Measurements from ENCODE around the gene RUBCN.

DNA sequence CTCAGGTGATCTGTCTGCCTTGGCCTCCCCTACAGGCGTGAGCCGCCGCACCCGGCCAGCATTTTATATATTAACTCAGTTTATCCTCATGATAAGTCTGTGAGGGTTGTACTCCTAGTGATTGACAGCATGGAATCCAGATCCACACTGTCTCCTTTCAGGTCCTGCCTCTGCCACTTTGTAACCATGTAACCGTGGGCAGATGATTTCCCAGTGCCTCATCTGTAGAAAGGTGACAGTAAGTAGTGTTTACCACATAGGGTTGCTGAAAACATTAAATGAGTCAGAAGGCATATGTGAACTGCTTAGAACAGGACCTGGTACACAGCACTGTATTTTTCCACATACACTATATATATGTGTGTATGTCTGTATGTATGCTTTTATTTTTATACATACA, 15.4 kb upstream of the RUBCN start:
- TF ChIP-seq, protein P1, sequence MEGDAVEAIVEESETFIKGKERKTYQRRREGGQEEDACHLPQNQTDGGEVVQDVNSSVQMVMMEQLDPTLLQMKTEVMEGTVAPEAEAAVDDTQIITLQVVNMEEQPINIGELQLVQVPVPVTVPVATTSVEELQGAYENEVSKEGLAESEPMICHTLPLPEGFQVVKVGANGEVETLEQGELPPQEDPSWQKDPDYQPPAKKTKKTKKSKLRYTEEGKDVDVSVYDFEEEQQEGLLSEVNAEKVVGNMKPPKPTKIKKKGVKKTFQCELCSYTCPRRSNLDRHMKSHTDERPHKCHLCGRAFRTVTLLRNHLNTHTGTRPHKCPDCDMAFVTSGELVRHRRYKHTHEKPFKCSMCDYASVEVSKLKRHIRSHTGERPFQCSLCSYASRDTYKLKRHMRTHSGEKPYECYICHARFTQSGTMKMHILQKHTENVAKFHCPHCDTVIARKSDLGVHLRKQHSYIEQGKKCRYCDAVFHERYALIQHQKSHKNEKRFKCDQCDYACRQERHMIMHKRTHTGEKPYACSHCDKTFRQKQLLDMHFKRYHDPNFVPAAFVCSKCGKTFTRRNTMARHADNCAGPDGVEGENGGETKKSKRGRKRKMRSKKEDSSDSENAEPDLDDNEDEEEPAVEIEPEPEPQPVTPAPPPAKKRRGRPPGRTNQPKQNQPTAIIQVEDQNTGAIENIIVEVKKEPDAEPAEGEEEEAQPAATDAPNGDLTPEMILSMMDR (conservative IDR thresholded peaks at IDR 0.05; ENCODE audit: low read length): no peak
- TF ChIP-seq EZH2phosphoT487 (IDR thresholded peaks at IDR 0.05; ENCODE audit: borderline replicate concordance, low read depth, low read length): no peak
